ENCODE data around the gene GPANK1.

Gene GPANK1

DNA sequence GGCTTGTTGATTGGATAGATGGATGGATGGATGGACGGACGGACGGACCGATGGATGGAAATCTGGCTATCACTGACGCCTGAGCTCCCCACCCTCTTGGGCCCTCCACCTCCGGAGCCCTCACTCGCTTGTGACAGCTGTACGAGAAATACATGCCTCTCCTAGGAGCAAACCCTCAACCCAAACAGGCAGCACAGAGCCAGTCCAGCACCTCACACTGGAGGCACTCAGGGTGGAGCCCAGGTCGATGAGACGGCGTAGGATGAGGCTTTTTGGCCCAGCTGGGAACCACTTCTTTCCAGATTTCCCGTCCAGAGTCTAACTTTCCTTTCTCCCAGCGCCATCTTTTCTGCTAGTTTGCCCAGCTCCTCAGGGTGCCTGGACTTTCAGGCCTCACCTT lies 18.8 kb upstream of the GPANK1 start:
- TF ChIP-seq, protein P1, sequence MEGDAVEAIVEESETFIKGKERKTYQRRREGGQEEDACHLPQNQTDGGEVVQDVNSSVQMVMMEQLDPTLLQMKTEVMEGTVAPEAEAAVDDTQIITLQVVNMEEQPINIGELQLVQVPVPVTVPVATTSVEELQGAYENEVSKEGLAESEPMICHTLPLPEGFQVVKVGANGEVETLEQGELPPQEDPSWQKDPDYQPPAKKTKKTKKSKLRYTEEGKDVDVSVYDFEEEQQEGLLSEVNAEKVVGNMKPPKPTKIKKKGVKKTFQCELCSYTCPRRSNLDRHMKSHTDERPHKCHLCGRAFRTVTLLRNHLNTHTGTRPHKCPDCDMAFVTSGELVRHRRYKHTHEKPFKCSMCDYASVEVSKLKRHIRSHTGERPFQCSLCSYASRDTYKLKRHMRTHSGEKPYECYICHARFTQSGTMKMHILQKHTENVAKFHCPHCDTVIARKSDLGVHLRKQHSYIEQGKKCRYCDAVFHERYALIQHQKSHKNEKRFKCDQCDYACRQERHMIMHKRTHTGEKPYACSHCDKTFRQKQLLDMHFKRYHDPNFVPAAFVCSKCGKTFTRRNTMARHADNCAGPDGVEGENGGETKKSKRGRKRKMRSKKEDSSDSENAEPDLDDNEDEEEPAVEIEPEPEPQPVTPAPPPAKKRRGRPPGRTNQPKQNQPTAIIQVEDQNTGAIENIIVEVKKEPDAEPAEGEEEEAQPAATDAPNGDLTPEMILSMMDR (IDR thresholded peaks at IDR 0.05; ENCODE audit: low read depth, low read length) = no peak
- no peak for DNase-seq (ENCODE audit: extremely low read depth, low read depth)

DNA sequence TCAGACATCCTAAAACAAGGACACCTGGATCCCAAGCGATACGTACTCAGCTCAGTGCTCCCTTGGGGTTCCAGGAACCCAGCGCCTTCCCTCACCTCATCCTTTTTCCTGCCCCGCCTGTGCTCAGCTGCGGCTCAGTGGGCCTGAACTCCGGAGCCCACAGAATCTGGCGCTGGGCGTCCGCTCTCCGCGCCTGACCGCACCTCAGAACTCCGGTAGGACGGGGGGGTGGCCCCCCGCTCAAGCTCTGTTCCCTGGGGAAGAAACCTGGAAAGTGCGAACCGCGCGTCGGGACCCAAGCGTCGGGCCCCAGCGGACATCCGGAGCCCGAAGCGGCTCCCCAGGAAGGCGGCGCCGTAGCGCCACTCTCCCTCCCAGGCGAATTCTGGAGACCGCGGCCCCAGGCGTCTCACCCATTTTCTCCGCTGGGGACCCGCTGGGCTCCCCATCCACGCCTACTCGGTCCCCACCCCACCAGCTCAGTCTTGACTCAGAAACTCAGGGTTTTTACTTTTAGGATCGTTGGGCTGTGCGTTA lies 16.4 kb upstream of the GPANK1 start:
- TF ChIP-seq, protein P1 (IDR thresholded peaks at IDR 0.05; ENCODE audit: low read depth, low read length) = peak; percentile 26
- no peak for DNase-seq (ENCODE audit: extremely low read depth, low read depth)

DNA sequence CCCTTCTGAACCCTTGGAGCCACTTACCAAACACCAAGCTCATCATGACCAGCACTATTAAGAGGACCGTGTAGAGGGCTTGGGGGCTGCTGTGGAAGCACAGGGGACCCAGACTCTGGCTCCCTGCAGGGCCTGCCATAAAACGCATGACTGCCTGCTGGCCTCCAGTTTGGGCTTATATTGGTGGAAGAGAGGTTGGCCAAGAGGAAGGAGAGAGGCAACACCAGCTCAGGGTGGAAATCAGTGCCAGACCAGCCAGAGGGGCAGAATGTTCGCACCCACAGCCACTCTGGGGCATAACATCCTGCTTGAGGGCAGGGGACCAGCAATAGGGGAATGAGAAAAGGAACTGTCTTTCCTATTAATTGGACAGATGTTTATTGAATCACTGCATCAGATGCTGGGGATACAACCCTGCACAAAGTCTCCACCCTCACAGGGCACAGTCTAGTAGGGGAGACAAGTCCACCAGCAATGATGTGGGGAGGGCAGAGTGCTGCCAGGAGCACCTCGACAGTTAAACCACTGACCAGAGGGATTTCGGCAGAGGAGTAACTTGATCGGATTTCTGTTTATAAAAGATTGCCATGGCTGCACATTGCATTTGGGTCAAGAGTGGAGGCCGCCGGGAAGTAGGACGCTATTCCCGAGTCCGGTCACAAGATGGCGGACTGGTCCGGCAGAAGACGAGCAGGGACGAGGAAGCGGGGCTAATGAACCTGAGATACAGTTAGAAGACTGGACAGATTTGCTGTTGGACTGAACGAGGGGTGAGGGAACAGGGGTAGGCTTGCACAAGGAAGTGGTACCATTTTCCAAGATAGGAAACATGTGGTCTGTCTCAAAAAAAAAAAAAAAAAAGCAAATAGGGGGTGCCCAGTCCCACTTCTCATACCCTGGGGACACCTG lies 15.7 kb upstream of the GPANK1 start, which contains the start of gene LY6G5C:
TSS of gene LY6G5C (minus strand) at position 842 of the 909 bp plus-strand sequence. CDS start at position 148, 694 bp downstream.
- DNase-seq (ENCODE audit: extremely low read depth, low read depth) = peak; percentile 89
- TF ChIP-seq, protein P1 (IDR thresholded peaks at IDR 0.05; ENCODE audit: low read depth, low read length) = peak; percentile 73

DNA sequence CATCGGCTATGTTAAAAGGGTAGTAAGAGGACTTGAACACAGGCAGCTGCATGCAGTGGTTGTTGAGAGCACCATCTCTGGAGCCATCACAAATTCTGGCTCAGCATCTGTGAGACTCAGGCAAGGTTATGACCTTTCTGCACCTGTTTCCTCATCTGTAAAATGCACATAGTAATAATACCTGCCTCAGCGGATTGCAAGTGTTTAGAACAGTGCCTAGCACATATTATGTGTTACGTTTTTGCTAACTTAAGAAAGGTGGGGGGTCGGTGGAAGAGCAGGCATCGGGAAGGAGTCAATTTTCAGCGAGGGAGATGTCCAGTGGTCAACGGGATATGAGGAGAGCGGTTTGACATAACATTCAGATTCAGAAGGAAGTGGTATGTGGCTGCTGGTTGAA lies 13.2 kb upstream of the GPANK1 start:
- TF ChIP-seq, protein P1 (IDR thresholded peaks at IDR 0.05; ENCODE audit: low read depth, low read length) = no peak
- DNase-seq (ENCODE audit: extremely low read depth, low read depth) = no peak

DNA sequence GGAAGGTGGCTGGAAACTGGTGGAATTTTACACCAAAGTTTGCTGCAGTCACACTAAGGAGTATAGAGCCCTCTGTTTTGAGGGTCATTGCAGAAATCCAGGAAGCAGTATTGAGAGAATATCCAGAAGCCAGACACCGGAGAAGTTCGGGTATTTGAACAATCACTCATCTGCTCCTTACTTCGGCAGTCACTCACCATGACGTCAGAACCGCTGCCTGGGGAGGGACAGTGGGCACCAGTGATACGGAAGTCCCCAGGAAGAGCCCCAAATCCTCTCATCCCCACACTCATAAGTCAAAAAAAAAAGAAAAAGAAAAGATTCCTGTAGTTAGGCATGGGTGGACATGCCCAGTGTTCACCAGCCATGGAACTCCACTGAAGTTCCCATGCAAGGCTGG lies 12.1 kb upstream of the GPANK1 start:
- TF ChIP-seq, protein P1 (IDR thresholded peaks at IDR 0.05; ENCODE audit: low read depth, low read length) = no peak
- no peak for DNase-seq (ENCODE audit: extremely low read depth, low read depth)

- TF ChIP-seq, protein P1 (IDR thresholded peaks at IDR 0.05; ENCODE audit: low read depth, low read length) = no peak
- DNase-seq (ENCODE audit: extremely low read depth, low read depth) = no peak
Observed at GRCh38 chr6:31676322-31676903, 11.6 kb upstream of the GPANK1 start.

DNA sequence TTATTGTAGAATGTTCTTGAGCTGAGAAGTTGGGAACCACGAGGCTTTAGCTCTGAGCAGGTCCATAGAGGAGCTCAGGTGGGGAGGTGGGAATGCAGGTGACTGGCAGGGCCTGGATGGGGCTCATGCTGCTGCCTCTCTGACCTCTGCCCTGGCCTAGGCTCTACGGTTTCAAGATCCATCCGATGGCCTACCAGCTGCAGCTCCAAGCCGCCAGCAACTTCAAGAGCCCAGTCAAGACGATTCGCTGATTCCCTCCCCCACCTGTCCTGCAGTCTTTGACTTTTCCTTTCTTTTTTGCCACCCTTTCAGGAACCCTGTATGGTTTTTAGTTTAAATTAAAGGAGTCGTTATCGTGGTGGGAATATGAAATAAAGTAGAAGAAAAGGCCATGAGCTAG lies 4.9 kb upstream of the GPANK1 start, which contains the start of gene LY6G5B:
TSS of gene LY6G5B (plus strand) at position 301 of the 400 bp plus-strand sequence. CDS start 975 bp downstream, outside the sequence.
- no peak for DNase-seq (ENCODE audit: extremely low read depth, low read depth)
- TF ChIP-seq, protein P1 (IDR thresholded peaks at IDR 0.05; ENCODE audit: low read depth, low read length) = no peak
